Liver (tissue), 9 donors: ENCODE measurements around the gene KCNK10. TPM values are rescaled to one million over a fixed set of nuclear protein-coding genes. Genes with fewer than 3 reads are reported as not detected.

Source experiments
- DNase-seq: peaks from one replicate; pipeline ENCODE4 v3.0.0-alpha.2; 2017; ENCODE audit warnings: low spot score
- H3K27ac ChIP-seq, 2 donors: one replicate each; pipeline ENCODE4 v1.7.0; 2013; ENCODE audit warnings: inconsistent platforms in 2 of 2, low read length in 2 of 2, control low read depth in 1 of 2, low read depth in 1 of 2, mild to moderate bottlenecking in 1 of 2
- H3K27me3 ChIP-seq, 4 donors: one replicate each; pipeline versions ENCODE4 v1.6.1 to v1.7.0; 2013; ENCODE audit warnings: low read length in 3 of 4, inconsistent platforms in 1 of 4, mild to moderate bottlenecking in 1 of 4, moderate library complexity in 1 of 4; ENCODE audit not compliant: control insufficient read depth in 4 of 4, insufficient read depth in 4 of 4
- H3K36me3 ChIP-seq, 4 donors: one replicate each; pipeline versions ENCODE4 v1.6.1 to v1.7.0; 2013; ENCODE audit warnings: low read length in 3 of 4, mild to moderate bottlenecking in 3 of 4, low read depth in 1 of 4, moderate library complexity in 1 of 4; ENCODE audit not compliant: control insufficient read depth in 4 of 4, insufficient read depth in 3 of 4
- H3K4me1 ChIP-seq, 4 donors: one replicate each; pipeline versions ENCODE4 v1.6.1 to v1.7.0; 2013; ENCODE audit warnings: low read length in 3 of 4, mild to moderate bottlenecking in 3 of 4, moderate library complexity in 1 of 4; ENCODE audit not compliant: control insufficient read depth in 4 of 4, insufficient read depth in 4 of 4
- H3K4me3 ChIP-seq, 3 donors: one replicate each; pipeline versions ENCODE4 v1.6.1 to v1.7.0; 2013; ENCODE audit warnings: low read length in 3 of 3, control low read depth in 1 of 3, low read depth in 1 of 3, mild to moderate bottlenecking in 1 of 3
- H3K9ac ChIP-seq, 2 donors: one replicate each; pipeline ENCODE4 v1.7.0; 2013; ENCODE audit warnings: low read length in 2 of 2, mild to moderate bottlenecking in 2 of 2, moderate library complexity in 2 of 2, control low read depth in 1 of 2, low read depth in 1 of 2
- H3K9me3 ChIP-seq, 4 donors: one replicate each; pipeline versions ENCODE4 v1.6.1 to v1.7.0; 2013; ENCODE audit warnings: low read length in 3 of 4; ENCODE audit not compliant: control insufficient read depth in 4 of 4
- ATF3 ChIP-seq: IDR thresholded peaks from 2 replicates; pipeline ENCODE4 v1.6.1; 2016; ENCODE audit warnings: antibody characterized with exemption
- CTCF ChIP-seq: fragments of 150-350 bp; IDR thresholded peaks from 2 replicates; pipeline ENCODE4 v1.5.1; 2017; ENCODE audit warnings: improper control_type of control experiment, low read depth, low read length; ENCODE audit not compliant: missing input control
- EGR1 ChIP-seq, 2 donors: IDR thresholded peaks; 2 replicates each; pipeline ENCODE4 v1.6.1; 2016 to 2018; ENCODE audit warnings: antibody characterized with exemption in 2 of 2, low read depth in 2 of 2
- FOXA1 ChIP-seq: IDR thresholded peaks from 2 replicates; pipeline ENCODE4 v1.6.1; 2016; ENCODE audit warnings: antibody characterized with exemption
- FOXA2 ChIP-seq: IDR thresholded peaks from 2 replicates; pipeline ENCODE4 v1.6.1; 2016; ENCODE audit warnings: antibody characterized with exemption
- GABPA ChIP-seq, 2 donors: IDR thresholded peaks in 1 of 2; conservative IDR thresholded peaks in 1 of 2; 2 replicates each; pipeline ENCODE4 v1.6.1; 2016; ENCODE audit warnings: antibody characterized with exemption in 2 of 2, mild to moderate bottlenecking in 1 of 2, moderate library complexity in 1 of 2
- HNF4A ChIP-seq, 2 donors: conservative IDR thresholded peaks; 2 replicates each; pipeline ENCODE4 v1.6.1; 2016; ENCODE audit warnings: antibody characterized with exemption in 2 of 2, mild to moderate bottlenecking in 2 of 2
- HNF4G ChIP-seq: IDR thresholded peaks from 2 replicates; pipeline ENCODE4 v1.6.1; 2016; ENCODE audit warnings: antibody characterized with exemption
- JUND ChIP-seq, 2 donors: IDR thresholded peaks; 2 replicates each; pipeline ENCODE4 v1.6.1; 2016; ENCODE audit warnings: antibody characterized with exemption in 2 of 2
- NR2F2 ChIP-seq: IDR thresholded peaks from 2 replicates; pipeline ENCODE4 v1.6.1; 2016; ENCODE audit warnings: antibody characterized with exemption
- RAD21 ChIP-seq, 2 donors: IDR thresholded peaks; 2 replicates each; pipeline ENCODE4 v1.6.1; 2016; ENCODE audit warnings: antibody characterized with exemption in 2 of 2, mild to moderate bottlenecking in 2 of 2
- REST ChIP-seq: IDR thresholded peaks from 2 replicates; pipeline ENCODE4 v1.6.1; 2016; ENCODE audit warnings: antibody characterized with exemption, mild to moderate bottlenecking
- RXRA ChIP-seq, 2 donors: IDR thresholded peaks; 2 replicates each; pipeline ENCODE4 v1.6.1; 2017 to 2018; ENCODE audit warnings: antibody characterized with exemption in 2 of 2, mild to moderate bottlenecking in 1 of 2
- SP1 ChIP-seq: IDR thresholded peaks from 2 replicates; pipeline ENCODE4 v1.6.1; 2018; ENCODE audit warnings: antibody characterized with exemption, mild to moderate bottlenecking
- TAF1 ChIP-seq: conservative IDR thresholded peaks from 2 replicates; pipeline ENCODE4 v1.6.1; 2016; ENCODE audit warnings: antibody characterized with exemption, mild to moderate bottlenecking
- YY1 ChIP-seq: IDR thresholded peaks from 2 replicates; pipeline ENCODE4 v1.6.1; 2016; ENCODE audit warnings: antibody characterized with exemption, mild to moderate bottlenecking
- ZBTB33 ChIP-seq: IDR thresholded peaks from 2 replicates; pipeline ENCODE4 v1.6.1; 2016; ENCODE audit warnings: antibody characterized with exemption
- WGBS: extraction: QIAGEN DNeasy Blood & Tissue Kit; methylation state at CpG from one replicate; pipeline ENCODE4 v1.1.7; 2013; 5-methylcytosine and 5-hydroxymethylcytosine counted together
- polyA plus RNA-seq, 2 donors: library from polyadenylated mRNA; stranded (reverse) in 1 of 2; unstranded in 1 of 2; fragments of 200-250 nt in 1 of 2; fragments of >200 nt in 1 of 2; fragmentation: Nextera tagmentation in 1 of 2; extraction: Ambion mirVana in 1 of 2; gene quantifications; one replicate each; pipeline versions ENCODE4 v1.2.1 to v1.2.3, GENCODE V29; 2013 to 2015
- total RNA-seq, 2 donors: library from RNA; depleted of rRNA; stranded (reverse); fragments of >200 nt; gene quantifications; one replicate each; pipeline ENCODE4 v1.2.3, GENCODE V29; 2014
- donor health status: healthy.
- donor health status: healthy.
- donor health status: healthy.
- donor health status: healthy.
- donor health status: healthy.

KCNK10 gene
- total and polyA plus RNA-seq, 4 donors, result 0.05 TPM; not detected in 3

- Histone ChIP-seq H3K9ac (no peak overlapping the region), H3K4me1 (no peaks in the 10 kb centered on the region), H3K36me3 (no peaks in the 10 kb centered on the region), H3K4me3 (no peak overlapping the region), H3K9me3 (no peaks in the 10 kb centered on the region), H3K27ac (no peak overlapping the region), H3K27me3 (peaks cover 0 to 3% (median 0%) of the 10 kb centered on the region in 4 donors)
- WGBS, result 82% methylated on average over 4 of the region's 4 CpGs
- TF ChIP-seq FOXA2 (no peak), YY1 (no peak), RXRA (IDR thresholded peaks at IDR 0.05) (no peak), EGR1 (IDR thresholded peaks at IDR 0.05; ENCODE audit: low read depth in 2 of 2) (no peak), HNF4A (conservative IDR thresholded peaks at IDR 0.05) (no peak), ZBTB33 (no peak), RAD21 (IDR thresholded peaks at IDR 0.05) (no peak), JUND (IDR thresholded peaks at IDR 0.05) (no peak), FOXA1 (no peak), CTCF (no peak), GABPA (IDR thresholded peaks at IDR 0.05 in 1 of 2, conservative IDR thresholded peaks at IDR 0.05 in 1 of 2) (no peak), REST (no peak), ATF3 (no peak), HNF4G (no peak), NR2F2 (no peak), SP1 (no peak), TAF1 (no peak)
- DNase-seq, result no peak
Observed at GRCh38 chr14:88363644-88364043, 40.6 kb upstream of the KCNK10 start.

- no peak for DNase-seq
- no peak overlapping the region for H3K9ac ChIP-seq
- H3K27ac ChIP-seq, result no peak overlapping the region
- no peak overlapping the region for H3K4me3 ChIP-seq
- no peaks in the 10 kb centered on the region for H3K36me3 ChIP-seq
- no peak for TF ChIP-seq SP1
- 61% methylated on average over 2 of the region's 2 CpGs for whole genome bisulfite sequencing
- H3K9me3 ChIP-seq, result no peaks in the 10 kb centered on the region
- no peaks in the 10 kb centered on the region for H3K27me3 ChIP-seq
- H3K4me1 ChIP-seq, result no peaks in the 10 kb centered on the region
Observed at GRCh38 chr14:88359500-88359899, 36.4 kb upstream of the KCNK10 start.
